Epithelial cell of esophagus (primary cell): ENCODE data around the gene PKD2L1.
A peak's percentile ranks its signal among the peaks of the same experiment; 100 is the strongest.

Experiments used
- DNase-seq: peaks from one replicate; pipeline ENCODE4 v3.0.0; 2010; ENCODE audit warnings: low read depth
- H3K4me3 ChIP-seq: 2 replicates; pipeline ENCODE4 v1.5.1; 2011; ENCODE audit warnings: mild to moderate bottlenecking, low read length, control low read depth
- TF ChIP-seq, protein P1 (sequence below): IDR thresholded peaks from 2 replicates; pipeline ENCODE4 v1.5.1; 2011; ENCODE audit warnings: low read depth, mild to moderate bottlenecking, low read length, control low read depth, inconsistent platforms; ENCODE audit not compliant: insufficient read depth; ENCODE audit errors: missing control alignments

PKD2L1 gene

GRCh38 chr10:100340948-100341847, 11.2 kb upstream of the PKD2L1 start:
- TF ChIP-seq, protein P1, sequence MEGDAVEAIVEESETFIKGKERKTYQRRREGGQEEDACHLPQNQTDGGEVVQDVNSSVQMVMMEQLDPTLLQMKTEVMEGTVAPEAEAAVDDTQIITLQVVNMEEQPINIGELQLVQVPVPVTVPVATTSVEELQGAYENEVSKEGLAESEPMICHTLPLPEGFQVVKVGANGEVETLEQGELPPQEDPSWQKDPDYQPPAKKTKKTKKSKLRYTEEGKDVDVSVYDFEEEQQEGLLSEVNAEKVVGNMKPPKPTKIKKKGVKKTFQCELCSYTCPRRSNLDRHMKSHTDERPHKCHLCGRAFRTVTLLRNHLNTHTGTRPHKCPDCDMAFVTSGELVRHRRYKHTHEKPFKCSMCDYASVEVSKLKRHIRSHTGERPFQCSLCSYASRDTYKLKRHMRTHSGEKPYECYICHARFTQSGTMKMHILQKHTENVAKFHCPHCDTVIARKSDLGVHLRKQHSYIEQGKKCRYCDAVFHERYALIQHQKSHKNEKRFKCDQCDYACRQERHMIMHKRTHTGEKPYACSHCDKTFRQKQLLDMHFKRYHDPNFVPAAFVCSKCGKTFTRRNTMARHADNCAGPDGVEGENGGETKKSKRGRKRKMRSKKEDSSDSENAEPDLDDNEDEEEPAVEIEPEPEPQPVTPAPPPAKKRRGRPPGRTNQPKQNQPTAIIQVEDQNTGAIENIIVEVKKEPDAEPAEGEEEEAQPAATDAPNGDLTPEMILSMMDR: no peak
- no peak for DNase-seq

DNA sequence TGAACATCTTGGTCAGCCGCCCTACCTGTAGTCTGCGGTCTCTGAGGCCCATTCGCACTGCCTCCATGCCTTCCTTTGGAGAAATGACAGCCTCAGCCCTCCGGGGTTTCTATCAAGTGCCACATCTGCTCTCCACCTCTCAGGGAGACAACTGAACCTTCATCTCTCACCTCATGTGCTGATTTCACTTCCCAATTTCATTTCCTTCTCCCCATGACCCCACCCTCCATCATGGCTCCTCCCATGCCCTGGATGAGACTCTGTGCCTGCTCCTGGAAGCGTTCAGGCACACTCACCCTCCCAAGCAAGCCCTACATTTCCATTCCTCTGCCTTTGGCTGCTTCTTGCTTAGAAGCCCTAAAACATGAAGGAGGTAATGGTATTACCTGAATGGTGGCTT, 9.2 kb upstream of the PKD2L1 start:
- TF ChIP-seq, protein P1: no peak
- no peak overlapping the region for H3K4me3 ChIP-seq
- no peak for DNase-seq

More at GRCh38 chr10:100340948-100341847, 11.2 kb upstream of the PKD2L1 start:
- no peak overlapping the region for H3K4me3 ChIP-seq

DNA sequence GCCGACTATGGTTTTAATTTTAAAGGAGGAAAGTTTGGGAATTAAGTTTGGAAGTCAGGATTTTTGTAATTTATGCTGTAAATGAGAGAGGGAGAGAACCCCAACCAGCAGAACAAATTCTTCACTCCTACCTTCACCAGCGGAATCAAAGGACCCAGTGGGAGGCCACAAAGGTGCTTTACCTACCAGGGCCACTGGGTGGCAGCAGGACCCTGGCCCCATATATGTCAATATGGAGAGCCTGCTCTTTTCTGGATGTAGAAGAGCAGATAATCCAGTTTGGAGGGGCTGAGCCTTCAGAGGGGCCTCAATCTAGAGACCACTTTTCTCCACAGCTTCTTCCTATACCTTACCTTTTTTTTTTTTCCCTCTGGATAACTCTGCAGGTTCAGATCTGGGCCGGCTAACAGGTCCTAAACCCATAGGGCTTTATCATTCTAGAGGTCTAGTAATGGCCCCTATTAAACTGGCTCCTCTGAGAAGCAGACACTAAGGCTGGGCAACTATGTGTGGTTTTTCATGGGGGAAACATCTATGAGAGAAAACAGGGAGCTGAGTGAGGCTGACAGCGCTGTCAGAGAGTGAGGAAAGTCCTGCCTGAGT, 8.5 kb upstream of the PKD2L1 start:
- peak; percentile 63 for DNase-seq
- TF ChIP-seq, protein P1: peak; percentile 96
- H3K4me3 ChIP-seq: no peak overlapping the region

DNA sequence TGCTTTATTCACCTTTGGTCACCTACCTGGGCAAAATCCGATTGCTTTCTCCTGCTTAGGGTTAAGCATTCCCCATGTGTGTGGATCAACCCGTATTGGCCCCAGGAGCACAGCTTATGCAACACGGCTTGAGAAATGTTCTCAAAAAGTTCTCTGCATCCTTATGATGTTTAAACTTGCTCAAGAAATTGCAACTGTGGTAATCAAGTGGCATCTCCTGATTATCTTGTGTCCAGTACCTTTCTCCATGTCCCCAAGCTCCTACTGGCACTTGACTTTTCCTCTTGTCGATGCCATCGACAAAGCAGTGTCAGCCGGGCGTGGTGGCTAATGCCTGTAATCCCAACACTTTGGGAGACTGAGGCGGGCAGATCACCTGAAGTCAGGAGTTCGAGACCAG, 4.7 kb upstream of the PKD2L1 start:
- H3K4me3 ChIP-seq: no peak overlapping the region
- no peak for DNase-seq
- TF ChIP-seq, protein P1: no peak

DNA sequence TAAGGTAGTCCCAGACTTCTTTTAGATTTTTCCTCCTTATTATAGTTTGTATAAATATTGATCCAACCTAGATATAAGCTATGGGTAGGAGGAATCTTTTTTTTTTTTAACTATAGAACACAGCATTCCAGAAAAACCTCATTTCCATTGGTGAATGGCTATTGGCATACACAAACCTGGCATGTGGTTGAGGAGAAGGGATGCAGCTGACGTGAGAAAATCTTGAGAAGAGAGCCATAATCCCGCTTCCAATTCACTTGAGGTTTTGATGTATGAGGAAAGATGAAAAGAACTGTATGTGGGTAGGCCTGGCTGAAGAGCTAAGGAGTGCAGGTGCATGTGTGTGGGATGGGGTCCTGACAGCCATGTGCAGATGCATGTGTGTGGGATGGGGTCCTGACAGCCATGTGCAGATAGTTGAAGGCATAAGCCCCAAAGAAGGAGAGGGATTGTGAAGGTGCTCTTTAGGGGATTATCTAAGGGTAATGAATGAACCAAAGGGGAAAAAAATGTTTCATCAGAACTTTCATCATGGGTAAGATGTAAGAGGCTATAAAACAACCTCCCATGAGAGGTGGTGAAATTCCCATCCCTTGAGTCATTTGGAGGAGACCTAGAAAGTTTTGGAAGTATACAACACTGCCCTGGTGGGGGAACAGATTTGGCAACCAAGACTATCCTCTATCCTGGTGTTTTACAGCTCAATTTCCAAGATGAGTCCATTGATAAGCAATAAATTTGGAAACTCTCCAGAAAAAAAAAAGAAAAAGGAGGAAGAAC, 3.8 kb upstream of the PKD2L1 start:
- no peak overlapping the region for H3K4me3 ChIP-seq
- no peak for DNase-seq
- TF ChIP-seq, protein P1: no peak

DNA sequence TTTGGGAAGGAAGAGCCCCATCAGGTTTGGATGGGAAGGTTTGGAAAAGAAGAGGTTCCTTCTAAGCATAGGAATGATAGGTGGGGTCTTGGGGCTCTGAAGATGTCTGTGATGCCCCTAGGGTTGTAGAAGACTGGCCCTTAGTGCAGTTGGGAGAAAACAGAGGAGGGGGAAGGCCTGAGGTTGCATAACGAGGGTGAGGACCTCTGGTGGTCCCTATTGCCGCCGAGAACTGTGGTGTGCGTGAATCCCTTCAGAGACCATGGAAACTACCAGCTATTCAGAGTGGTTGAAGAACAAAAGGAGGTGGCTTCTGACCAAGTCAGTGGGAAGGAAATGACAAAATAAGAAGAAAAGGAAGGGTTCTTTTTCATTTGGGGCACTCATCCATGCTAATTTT, 3.1 kb upstream of the PKD2L1 start:
- H3K4me3 ChIP-seq: no peak overlapping the region
- TF ChIP-seq, protein P1: no peak
- DNase-seq: no peak
